OCI-LY3 (cell line): ENCODE results near the gene FGB.

Experiments
- H2AFZ ChIP-seq: fragments of 200-600, 300-600 bp; shearing (Covaris generic); 2 replicates; pipeline ENCODE4 v1.6.0; 2014; ENCODE audit warnings: antibody characterized with exemption, low read depth, low read length
- H3K27ac ChIP-seq: fragments of 200-600, 300-600 bp; sonication (generic); 2 replicates; pipeline ENCODE4 v1.5.1; 2014; ENCODE audit warnings: mild to moderate bottlenecking, low read length, moderate library complexity, mixed read lengths
- H3K27me3 ChIP-seq: fragments of 200-600, 300-600 bp; sonication (generic); 2 replicates; pipeline ENCODE4 v1.6.1; 2014; ENCODE audit warnings: low read depth, low read length, mixed read lengths
- H3K36me3 ChIP-seq: fragments of 200-600, 300-600 bp; sonication (generic); replicated peaks from 2 replicates; pipeline ENCODE3; 2014; ENCODE audit warnings: low read depth, low read length, mixed read lengths
- H3K4me1 ChIP-seq: fragments of 300-600, 200-600 bp; sonication (generic); 2 replicates; pipeline ENCODE4 v1.6.1; 2014; ENCODE audit warnings: low read length, mixed read lengths
- H3K4me2 ChIP-seq: fragments of 200-600, 300-600 bp; sonication (generic); 2 replicates; pipeline ENCODE4 v1.6.1; 2014; ENCODE audit warnings: low read length, mixed read lengths
- H3K4me3 ChIP-seq: fragments of 300-600, 200-600 bp; sonication (generic); 2 replicates; pipeline ENCODE4 v1.5.1; 2014; ENCODE audit warnings: antibody characterized with exemption, mild to moderate bottlenecking, low read length, moderate library complexity
- H3K79me2 ChIP-seq: fragments of 300-600, 200-600 bp; shearing (Covaris generic); 2 replicates; pipeline ENCODE4 v1.6.1; 2014; ENCODE audit warnings: mild to moderate bottlenecking, low read length, mixed read lengths
- H3K9ac ChIP-seq: fragments of 300-600, 200-600 bp; shearing (Covaris generic); 2 replicates; pipeline ENCODE4 v1.6.0; 2014; ENCODE audit warnings: mild to moderate bottlenecking, low read length, moderate library complexity
- H3K9me3 ChIP-seq: fragments of 200-600, 300-600 bp; shearing (Covaris generic); 2 replicates; pipeline ENCODE4 v1.6.1; 2014; ENCODE audit warnings: low read length, mixed read lengths; ENCODE audit not compliant: insufficient read depth
- H4K20me1 ChIP-seq: fragments of 200-600, 300-600 bp; sonication (generic); 2 replicates; pipeline ENCODE4 v1.6.1; 2016; ENCODE audit warnings: low read length, mixed read lengths; ENCODE audit not compliant: insufficient read depth
- CTCF ChIP-seq: fragments of 200-600, 300-600 bp; sonication (generic); IDR thresholded peaks from 2 replicates; pipeline ENCODE4 v1.5.1; 2014; ENCODE audit warnings: antibody characterized with exemption, low read length, low read depth
- EZH2phosphoT487 ChIP-seq: fragments of 200-600 bp; shearing (Covaris generic); IDR thresholded peaks from 2 replicates; pipeline ENCODE4 v1.6.1; 2018; ENCODE audit warnings: antibody characterized with exemption, mixed run types, low read depth

The FGB gene

DNA sequence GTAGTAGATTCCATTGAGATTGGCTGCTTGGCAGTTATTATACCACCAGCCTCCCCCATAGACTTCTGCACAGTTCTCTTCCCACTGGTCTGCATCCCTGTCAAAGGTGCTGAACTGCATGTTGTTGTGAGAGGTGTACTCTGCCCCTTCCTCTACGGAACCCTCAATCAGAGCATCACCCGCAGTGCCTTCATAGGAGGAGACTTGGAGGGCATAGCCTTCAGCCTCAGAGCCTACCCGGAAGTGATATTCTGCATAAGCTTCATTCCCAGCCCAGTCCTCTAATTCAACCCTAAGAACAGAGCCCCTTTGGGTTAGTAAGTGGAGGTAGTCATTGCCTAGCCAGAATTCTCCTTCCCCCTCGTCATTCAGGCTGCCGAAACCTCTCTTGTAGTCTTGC lies 21.4 kb downstream of the FGB start:
- Histone ChIP-seq H3K4me1 (no peaks in the 10 kb centered on the region), H3K27me3 (peaks cover 16% of the 10 kb centered on the region), H4K20me1 (no peaks in the 10 kb centered on the region), H3K4me2 (no peak overlapping the region), H3K79me2 (no peaks in the 10 kb centered on the region), H3K27ac (no peak overlapping the region), H3K4me3 (no peak overlapping the region), H3K9me3 (no peaks in the 10 kb centered on the region), H3K36me3 (no peaks in the 10 kb centered on the region), H2AFZ (no peak overlapping the region), H3K9ac (no peak overlapping the region)
- no peak for TF ChIP-seq CTCF
- TF ChIP-seq EZH2phosphoT487 = no peak

- no peaks in the 10 kb centered on the region for H3K9me3 ChIP-seq
- no peaks in the 10 kb centered on the region for H3K36me3 ChIP-seq
- no peak for TF ChIP-seq EZH2phosphoT487
- no peak for TF ChIP-seq CTCF
- no peaks in the 10 kb centered on the region for H4K20me1 ChIP-seq
- H3K9ac ChIP-seq = no peak overlapping the region
- no peaks in the 10 kb centered on the region for H3K79me2 ChIP-seq
- no peak overlapping the region for H3K4me2 ChIP-seq
- no peak overlapping the region for H2AFZ ChIP-seq
- no peaks in the 10 kb centered on the region for H3K4me1 ChIP-seq
- no peak overlapping the region for H3K4me3 ChIP-seq
- H3K27ac ChIP-seq = no peak overlapping the region
- peaks cover 19% of the 10 kb centered on the region for H3K27me3 ChIP-seq
Observed at GRCh38 chr4:154585369-154586018, 22.7 kb downstream of the FGB start.

DNA sequence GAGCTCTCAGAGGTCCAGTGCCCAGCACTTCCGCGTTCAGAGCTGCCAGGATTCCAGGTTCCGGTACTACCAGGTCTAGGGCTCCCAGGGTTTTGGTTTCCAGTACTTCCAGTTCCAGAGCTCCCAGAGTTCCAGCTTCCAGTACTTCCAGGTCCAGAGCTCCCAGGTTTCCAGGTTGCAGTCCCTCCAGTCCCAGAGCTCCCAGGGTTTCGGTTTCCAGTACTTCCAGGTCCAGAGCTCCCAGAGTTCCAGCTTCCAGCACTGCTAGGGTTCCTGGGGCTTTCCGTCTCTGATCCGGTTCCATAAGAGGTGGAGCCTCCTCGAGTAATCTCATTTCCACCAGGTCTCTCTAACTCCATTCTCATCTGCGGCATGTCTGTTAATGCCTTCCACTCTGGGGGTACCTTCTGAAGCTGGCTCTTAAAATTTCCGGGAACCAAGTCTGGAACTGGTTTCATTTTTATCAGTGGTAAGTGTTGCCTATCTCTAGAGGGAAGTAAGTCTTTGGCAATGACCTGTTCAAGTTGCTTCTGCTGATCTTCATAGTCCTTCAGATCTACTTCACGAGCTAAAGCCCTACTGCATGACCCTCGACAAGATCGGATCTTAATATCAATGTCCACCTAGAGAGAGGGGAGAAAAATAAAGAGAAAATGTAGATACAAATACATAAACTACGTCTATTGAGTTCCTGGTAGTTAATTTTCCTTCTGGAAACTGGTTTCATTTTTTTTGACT lies 23.7 kb downstream of the FGB start:
- no peak overlapping the region for H3K27ac ChIP-seq
- no peaks in the 10 kb centered on the region for H3K36me3 ChIP-seq
- no peak overlapping the region for H2AFZ ChIP-seq
- no peaks in the 10 kb centered on the region for H4K20me1 ChIP-seq
- no peaks in the 10 kb centered on the region for H3K4me1 ChIP-seq
- H3K4me3 ChIP-seq = no peak overlapping the region
- no peak overlapping the region for H3K9ac ChIP-seq
- no peak for TF ChIP-seq CTCF
- TF ChIP-seq EZH2phosphoT487 = no peak
- no peaks in the 10 kb centered on the region for H3K79me2 ChIP-seq
- H3K27me3 ChIP-seq = peaks cover 19% of the 10 kb centered on the region
- H3K9me3 ChIP-seq = no peaks in the 10 kb centered on the region
- H3K4me2 ChIP-seq = no peak overlapping the region

- Histone ChIP-seq H2AFZ (no peak overlapping the region), H3K9ac (no peak overlapping the region), H3K4me2 (no peak overlapping the region), H3K9me3 (no peaks in the 10 kb centered on the region), H3K27me3 (peaks cover 19% of the 10 kb centered on the region), H3K4me1 (no peaks in the 10 kb centered on the region), H3K4me3 (no peak overlapping the region), H4K20me1 (no peaks in the 10 kb centered on the region), H3K36me3 (no peaks in the 10 kb centered on the region), H3K79me2 (no peaks in the 10 kb centered on the region), H3K27ac (no peak overlapping the region)
- TF ChIP-seq CTCF (no peak), EZH2phosphoT487 (no peak)
Observed at GRCh38 chr4:154588198-154588597, 25.4 kb downstream of the FGB start.
